Activated T-helper 1 cell treated with anti-CD3 and anti-CD28 coated beads, Interleukin-12 subunit alpha, Interleukin-12 subunit beta, Interleukin-2, Interleukin-4 antibody, amounts not matched to agents 30 ng/mL and 10 ng/mL and 1 ng/mL, durations not matched to agents 14 hours and 24 hours and 36 hours (primary cell): ENCODE measurements around the gene TUG1. TPM values are rescaled to one million over a fixed set of nuclear protein-coding genes. Genes with fewer than 3 reads are reported as not detected.

Experiments used
- DNase-seq: peaks from one replicate; pipeline ENCODE4 v3.0.0; 2021; ENCODE audit warnings: low spot score
- H3K27ac Mint-ChIP-seq: one replicate; pipeline ENCODE4 v1.8.0; 2021; ENCODE audit warnings: mild to moderate bottlenecking, mixed read lengths
- H3K27me3 Mint-ChIP-seq: one replicate; pipeline ENCODE4 v1.8.0; 2022; ENCODE audit warnings: mild to moderate bottlenecking, moderate library complexity, mixed read lengths; ENCODE audit not compliant: insufficient read depth
- H3K36me3 Mint-ChIP-seq: one replicate; pipeline ENCODE4 v1.8.0; 2021; ENCODE audit warnings: low read depth, mixed read lengths
- H3K4me1 Mint-ChIP-seq: one replicate; pipeline ENCODE4 v1.8.0; 2021; ENCODE audit warnings: low read depth, mixed read lengths
- H3K4me3 Mint-ChIP-seq: one replicate; pipeline ENCODE4 v1.8.0; 2021; ENCODE audit warnings: mild to moderate bottlenecking, moderate library complexity, mixed read lengths
- H3K9me3 Mint-ChIP-seq: one replicate; pipeline ENCODE4 v1.8.0; 2021; ENCODE audit warnings: mixed read lengths
- intact Hi-C: fragments of 100-400 bp; cut with micrococcal nuclease; formaldehyde crosslinking; loops from one replicate; pipeline ENCODE4 v1.15.1; 2024
- total RNA-seq: library from RNA; stranded (reverse); gene quantifications from 2 replicates; pipeline ENCODE4 v1.2.3, GENCODE V29; 2022

TUG1 gene
- total RNA-seq, 1 donor from 2014 or later, result 68.0 TPM

GRCh38 chr22:30933457-30933856 lies 35.6 kb upstream of the TUG1 start:
- H3K36me3 Mint-ChIP-seq, result peaks cover 60% of the 10 kb centered on the region
- H3K27ac Mint-ChIP-seq, result no peak overlapping the region
- no peaks in the 10 kb centered on the region for H3K27me3 Mint-ChIP-seq
- intact Hi-C loops, result no loop called here
- H3K4me1 Mint-ChIP-seq, result no peaks in the 10 kb centered on the region
- DNase-seq, result no peak
- no peaks in the 10 kb centered on the region for H3K9me3 Mint-ChIP-seq
- no peak overlapping the region for H3K4me3 Mint-ChIP-seq

- intact Hi-C loops, result no loop called here
- H3K4me3 Mint-ChIP-seq, result no peak overlapping the region
- DNase-seq, result no peak
- no peak overlapping the region for H3K27ac Mint-ChIP-seq
- peaks cover 59% of the 10 kb centered on the region for H3K36me3 Mint-ChIP-seq
- no peaks in the 10 kb centered on the region for H3K27me3 Mint-ChIP-seq
- H3K9me3 Mint-ChIP-seq, result no peaks in the 10 kb centered on the region
- H3K4me1 Mint-ChIP-seq, result no peaks in the 10 kb centered on the region
Measured at GRCh38 chr22:30934053-30934452, 35.0 kb upstream of the TUG1 start.

- DNase-seq, result peak; percentile 22
- Mint-ChIP-seq H3K9me3 (no peaks in the 10 kb centered on the region), H3K4me1 (peaks cover 53% of the 10 kb centered on the region), H3K4me3 (peak overlapping the region; percentile 63), H3K27ac (peak overlapping the region; percentile 50), H3K36me3 (peaks cover 64% of the 10 kb centered on the region), H3K27me3 (no peaks in the 10 kb centered on the region)
- intact Hi-C loops, result no loop called here
Measured at GRCh38 chr22:30940685-30941362, 28.2 kb upstream of the TUG1 start.

DNA sequence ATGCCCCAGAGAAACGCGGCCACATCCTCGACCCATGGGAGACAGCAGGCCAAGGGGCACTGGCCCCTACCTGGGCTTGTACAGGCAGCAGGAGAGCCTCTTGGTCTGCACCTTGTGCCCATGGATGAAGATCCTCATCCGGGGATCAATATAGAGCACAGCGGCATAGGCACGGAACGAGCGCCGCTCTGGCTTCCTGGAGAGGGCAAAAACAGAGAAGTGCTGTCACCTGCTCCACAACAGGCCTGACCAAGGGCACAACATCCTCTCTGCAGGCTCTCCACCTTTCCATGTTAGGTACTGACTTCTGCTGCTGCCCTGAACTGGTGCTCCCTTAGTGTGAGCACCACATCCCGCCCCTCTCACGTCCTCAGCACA lies 27.7 kb upstream of the TUG1 start:
- peak overlapping the region; percentile 57 for H3K27ac Mint-ChIP-seq
- H3K9me3 Mint-ChIP-seq, result no peaks in the 10 kb centered on the region
- peak overlapping the region; percentile 63 for H3K4me3 Mint-ChIP-seq
- H3K4me1 Mint-ChIP-seq, result peaks cover 58% of the 10 kb centered on the region
- peaks cover 65% of the 10 kb centered on the region for H3K36me3 Mint-ChIP-seq
- DNase-seq, result no peak
- intact Hi-C loops, result no loop called here
- H3K27me3 Mint-ChIP-seq, result no peaks in the 10 kb centered on the region

DNA sequence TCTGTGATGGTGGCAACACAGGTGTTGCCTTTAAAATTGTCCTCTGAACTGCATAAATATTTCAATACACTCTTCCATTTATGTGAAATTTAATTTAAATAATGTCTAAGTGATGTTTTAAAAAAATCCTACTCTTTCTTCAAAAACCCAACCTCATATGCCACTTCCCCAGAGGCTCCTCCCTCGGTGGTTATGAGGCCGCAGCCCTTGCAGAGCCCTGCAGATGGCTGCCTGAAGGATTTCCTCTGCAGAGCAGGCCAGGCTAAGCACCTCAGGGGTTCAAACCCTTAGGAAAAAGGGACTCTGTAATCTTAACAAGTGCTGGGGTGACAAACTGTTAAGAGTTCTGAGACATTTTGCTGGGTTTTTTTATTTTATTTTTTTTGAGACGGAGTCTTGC lies 25.7 kb upstream of the TUG1 start:
- peaks cover 57% of the 10 kb centered on the region for H3K36me3 Mint-ChIP-seq
- intact Hi-C loops, result loop anchor here (2.0 kb wide), 1 partner anchor 207 kb away; no protein-coding TSS in a partner anchor
- no peak overlapping the region for H3K27ac Mint-ChIP-seq
- H3K4me3 Mint-ChIP-seq, result peak overlapping the region; percentile 24
- DNase-seq, result peak; percentile 61
- H3K9me3 Mint-ChIP-seq, result no peaks in the 10 kb centered on the region
- no peaks in the 10 kb centered on the region for H3K27me3 Mint-ChIP-seq
- peaks cover 58% of the 10 kb centered on the region for H3K4me1 Mint-ChIP-seq

DNA sequence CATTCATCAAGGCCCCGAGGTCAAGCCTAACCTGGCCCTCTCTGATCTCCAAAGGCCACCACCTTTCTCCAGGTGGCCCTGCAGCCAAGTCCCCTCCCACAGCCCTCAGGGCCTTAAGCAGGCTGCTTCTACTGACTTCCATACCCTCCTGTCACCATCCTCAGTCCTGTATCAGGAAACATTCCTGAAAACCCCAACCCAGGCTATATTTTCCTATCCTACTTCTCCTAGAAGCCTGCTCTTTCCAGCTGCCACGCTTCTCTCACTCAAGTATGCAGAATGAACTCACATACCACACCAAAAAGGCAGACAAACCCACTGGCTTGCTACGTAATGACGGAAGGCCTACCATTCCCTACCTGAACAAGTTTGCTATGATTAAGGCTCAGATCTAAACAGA lies 24.1 kb upstream of the TUG1 start:
- Mint-ChIP-seq H3K4me3 (no peak overlapping the region), H3K4me1 (peaks cover 57% of the 10 kb centered on the region), H3K9me3 (no peaks in the 10 kb centered on the region), H3K36me3 (peaks cover 54% of the 10 kb centered on the region), H3K27me3 (no peaks in the 10 kb centered on the region), H3K27ac (no peak overlapping the region)
- intact Hi-C loops, result loop anchor here (5.0 kb wide), 1 partner anchor 287 kb away; no protein-coding TSS in a partner anchor
- DNase-seq, result no peak

GRCh38 chr22:30945653-30946052 lies 23.4 kb upstream of the TUG1 start:
- intact Hi-C loops, result loop anchor here (5.0 kb wide), 1 partner anchor 287 kb away; no protein-coding TSS in a partner anchor
- H3K27me3 Mint-ChIP-seq, result no peaks in the 10 kb centered on the region
- no peak for DNase-seq
- H3K27ac Mint-ChIP-seq, result no peak overlapping the region
- H3K4me3 Mint-ChIP-seq, result no peak overlapping the region
- peaks cover 50% of the 10 kb centered on the region for H3K4me1 Mint-ChIP-seq
- peaks cover 51% of the 10 kb centered on the region for H3K36me3 Mint-ChIP-seq
- no peaks in the 10 kb centered on the region for H3K9me3 Mint-ChIP-seq

DNA sequence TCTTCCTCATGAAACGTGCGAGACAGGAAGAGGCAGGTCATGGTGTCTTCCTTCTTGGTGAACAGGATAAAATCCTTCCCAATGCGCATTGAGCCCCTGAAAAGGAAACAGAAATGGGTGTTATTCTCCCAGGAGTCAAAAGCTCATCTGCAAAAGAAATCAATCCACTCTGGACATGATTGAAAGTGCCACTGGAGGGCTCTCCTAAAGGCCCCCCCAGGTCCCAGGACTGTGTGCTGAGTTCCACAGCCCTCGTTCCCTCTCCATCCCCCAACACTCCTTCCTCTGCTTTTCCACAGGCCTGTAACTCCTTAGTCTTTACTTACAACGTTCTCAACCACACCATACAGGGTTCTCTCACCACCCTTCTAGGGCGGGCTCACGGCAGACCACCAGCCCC lies 22.7 kb upstream of the TUG1 start:
- DNase-seq, result no peak
- intact Hi-C loops, result loop anchor here (5.0 kb wide), 1 partner anchor 286 kb away; no protein-coding TSS in a partner anchor
- H3K27ac Mint-ChIP-seq, result peak overlapping the region; percentile 19
- H3K27me3 Mint-ChIP-seq, result no peaks in the 10 kb centered on the region
- H3K4me3 Mint-ChIP-seq, result no peak overlapping the region
- H3K9me3 Mint-ChIP-seq, result no peaks in the 10 kb centered on the region
- peaks cover 43% of the 10 kb centered on the region for H3K4me1 Mint-ChIP-seq
- peaks cover 53% of the 10 kb centered on the region for H3K36me3 Mint-ChIP-seq

DNA sequence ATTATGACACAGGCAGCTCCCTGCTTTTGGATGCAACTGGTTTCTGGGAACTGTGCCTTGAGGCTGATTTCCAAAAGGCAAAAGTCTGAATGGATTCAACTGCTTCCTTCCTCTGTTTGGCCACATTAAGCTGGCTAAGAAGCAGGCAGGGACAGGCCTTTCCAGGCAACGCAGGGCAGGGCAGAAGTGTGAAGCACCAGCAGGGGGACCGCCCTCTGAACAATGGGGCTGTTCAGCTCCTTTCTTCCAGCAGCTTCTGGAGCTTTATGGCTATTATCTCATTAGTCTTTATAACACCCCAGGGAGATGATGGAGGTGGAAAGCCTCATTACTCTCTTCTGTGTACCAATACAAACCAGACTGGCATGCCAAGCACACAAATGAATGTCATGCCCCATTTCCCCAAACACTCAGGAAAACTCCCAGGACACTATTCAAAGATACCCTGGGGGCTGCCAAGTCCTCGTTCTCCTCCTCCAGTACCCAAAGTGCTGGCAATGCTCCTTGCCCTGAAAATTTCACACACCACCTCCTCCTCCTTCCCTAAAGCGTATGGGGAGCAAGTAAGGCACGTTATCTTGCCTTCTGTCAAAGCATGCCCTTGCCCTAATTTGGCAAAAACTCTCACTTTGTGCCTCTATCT lies 21.8 kb upstream of the TUG1 start:
- intact Hi-C loops, result loop anchor here (5.0 kb wide), 1 partner anchor 285 kb away; no protein-coding TSS in a partner anchor
- Mint-ChIP-seq H3K4me1 (peaks cover 41% of the 10 kb centered on the region), H3K36me3 (peaks cover 51% of the 10 kb centered on the region), H3K9me3 (no peaks in the 10 kb centered on the region), H3K27ac (no peak overlapping the region), H3K27me3 (no peaks in the 10 kb centered on the region), H3K4me3 (no peak overlapping the region)
- DNase-seq, result no peak

DNA sequence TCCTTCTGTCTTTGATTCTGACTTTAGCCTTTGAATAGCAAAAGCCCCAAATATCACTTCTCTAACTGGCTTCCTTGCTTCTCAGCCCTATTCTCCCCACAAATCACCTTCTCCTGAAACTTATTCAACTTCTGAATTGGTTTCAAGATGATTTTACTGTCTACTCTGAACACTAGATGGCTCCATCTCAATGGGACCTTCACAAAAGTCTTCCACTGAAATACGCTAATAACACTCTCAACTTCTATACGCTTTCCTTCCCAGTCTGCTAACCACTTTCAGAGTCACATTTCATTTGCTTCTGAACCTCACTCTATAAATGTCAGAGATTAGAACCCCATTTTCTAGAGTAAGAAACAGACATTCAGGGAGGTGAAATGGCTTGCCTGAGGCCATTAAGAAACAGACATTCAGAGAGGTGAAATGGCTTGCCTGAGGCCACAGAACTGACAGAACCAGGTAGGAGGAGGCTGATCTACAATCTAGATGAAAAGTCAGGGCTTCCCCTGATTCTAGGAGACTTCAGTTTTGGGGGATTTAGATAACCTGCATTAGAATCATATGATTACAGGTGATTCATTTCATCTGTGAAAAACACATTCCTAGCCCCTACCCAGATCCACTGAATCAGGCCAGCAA lies 21.1 kb upstream of the TUG1 start:
- intact Hi-C loops, result loop anchor here (2.0 to 5.0 kb wide), 2 partner anchors 137 to 284 kb away; no protein-coding TSS in a partner anchor
- Mint-ChIP-seq H3K4me1 (peaks cover 39% of the 10 kb centered on the region), H3K36me3 (peaks cover 54% of the 10 kb centered on the region)

DNA sequence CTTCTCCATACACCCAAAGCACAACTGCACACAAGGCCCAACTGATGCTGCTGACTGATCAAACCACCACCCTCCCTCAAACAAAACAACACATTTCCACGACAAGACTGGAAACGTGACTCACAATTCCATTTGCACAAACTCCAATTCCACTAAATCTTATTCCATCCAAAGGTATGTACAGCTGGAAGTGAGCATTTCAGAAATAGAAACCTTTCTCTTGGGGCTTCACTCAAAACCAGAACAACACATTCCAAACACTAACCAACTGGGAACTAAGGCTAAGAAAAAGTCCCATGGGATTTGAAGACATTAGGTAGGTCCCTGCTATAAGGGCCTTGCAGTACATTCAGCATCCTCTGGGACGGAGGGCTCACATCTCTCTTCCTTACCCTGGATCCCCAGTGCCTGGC lies 20.1 kb upstream of the TUG1 start:
- H3K4me3 Mint-ChIP-seq, result no peak overlapping the region
- no peak for DNase-seq
- no peaks in the 10 kb centered on the region for H3K27me3 Mint-ChIP-seq
- intact Hi-C loops, result loop anchor here (2.0 to 5.0 kb wide), 2 partner anchors 136 to 283 kb away; no protein-coding TSS in a partner anchor
- H3K36me3 Mint-ChIP-seq, result peaks cover 58% of the 10 kb centered on the region
- H3K27ac Mint-ChIP-seq, result no peak overlapping the region
- H3K4me1 Mint-ChIP-seq, result peaks cover 31% of the 10 kb centered on the region
- H3K9me3 Mint-ChIP-seq, result no peaks in the 10 kb centered on the region

More for the DNA sequence above, 21.1 kb upstream of the TUG1 start:
- H3K9me3 Mint-ChIP-seq, result no peaks in the 10 kb centered on the region
- H3K27me3 Mint-ChIP-seq, result no peaks in the 10 kb centered on the region
- no peak overlapping the region for H3K27ac Mint-ChIP-seq
- no peak for DNase-seq
- no peak overlapping the region for H3K4me3 Mint-ChIP-seq

DNA sequence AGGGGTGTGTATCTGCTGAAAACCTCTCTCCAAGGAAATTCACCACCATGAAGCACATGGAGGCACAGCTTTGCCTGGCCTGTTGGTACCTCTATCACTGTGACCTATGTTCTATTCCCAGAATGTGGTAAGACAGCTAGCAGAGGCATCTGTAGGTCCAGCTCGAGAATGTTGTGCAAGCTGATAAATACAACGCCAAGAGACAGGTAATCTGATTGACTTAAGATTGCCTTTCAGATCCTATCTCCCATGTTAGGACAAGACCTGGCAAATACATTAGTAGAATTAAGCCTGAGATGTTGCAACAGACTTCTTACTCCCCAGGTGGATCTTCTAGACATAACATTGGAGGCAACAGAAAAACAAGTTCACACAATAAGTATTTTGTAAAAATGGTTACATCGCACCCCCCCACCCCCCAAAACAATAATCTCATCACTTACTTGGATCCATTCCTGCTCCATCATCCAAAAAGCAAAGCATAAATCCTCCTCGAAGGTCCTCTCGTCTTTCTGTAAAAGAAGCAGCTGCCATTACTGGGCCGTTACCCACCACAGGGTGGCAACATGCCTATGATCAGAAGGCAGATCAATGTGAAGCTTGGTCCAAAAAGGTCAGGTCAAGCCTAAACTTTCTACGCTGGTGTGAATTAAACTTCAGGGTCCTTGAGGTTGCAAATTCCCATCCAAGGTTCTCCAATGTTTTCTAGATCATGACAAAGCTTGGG lies 19.0 kb upstream of the TUG1 start:
- Mint-ChIP-seq H3K4me3 (no peak overlapping the region), H3K36me3 (peaks cover 50% of the 10 kb centered on the region), H3K9me3 (no peaks in the 10 kb centered on the region), H3K4me1 (peaks cover 21% of the 10 kb centered on the region), H3K27ac (no peak overlapping the region), H3K27me3 (no peaks in the 10 kb centered on the region)
- no peak for DNase-seq
- intact Hi-C loops, result loop anchor here (2.0 to 5.0 kb wide), 2 partner anchors 135 to 282 kb away; no protein-coding TSS in a partner anchor
